H1 (cell line): Measurements from ENCODE around the gene GLDC. TPM values are rescaled to one million over a fixed set of nuclear protein-coding genes. Genes with fewer than 3 reads are reported as not detected.

Experiments
- CHD7 ChIP-seq: fragments of 300-600 bp; sonication (generic); IDR thresholded peaks from 2 replicates; pipeline ENCODE4 v1.7.1; 2012; ENCODE audit warnings: low read length, moderate library complexity, mild to moderate bottlenecking, inconsistent platforms; ENCODE audit not compliant: insufficient replicate concordance
- E2F6 ChIP-seq: IDR thresholded peaks from 2 replicates; pipeline ENCODE4 v1.6.1; 2012; ENCODE audit warnings: inconsistent platforms
- FOSL1 ChIP-seq: IDR thresholded peaks from 2 replicates; pipeline ENCODE4 v1.6.1; 2011; ENCODE audit warnings: mild to moderate bottlenecking, low read depth, low read length, moderate library complexity; ENCODE audit not compliant: insufficient read depth
- GABPA ChIP-seq: IDR thresholded peaks from 2 replicates; pipeline ENCODE4 v1.6.1; 2011; ENCODE audit warnings: mild to moderate bottlenecking, low read length, moderate library complexity, borderline replicate concordance; ENCODE audit not compliant: insufficient read depth
- NANOG ChIP-seq: IDR thresholded peaks from 2 replicates; pipeline ENCODE4 v1.6.1; 2011; ENCODE audit warnings: low read length, low read depth, mild to moderate bottlenecking, inconsistent platforms; ENCODE audit not compliant: insufficient read depth, poor library complexity, severe bottlenecking
- polyA plus RNA-seq, 7 experiments: library from polyadenylated mRNA; depleted of rRNA in 3 of 7; stranded (reverse) in 5 of 7; unstranded in 2 of 7; fragments of >200 nt in 5 of 7; fragments of 200-250 nt in 2 of 7; gene quantifications; 1 replicate in 5 of 7; 2 replicates in 1 of 7; 4 replicates in 1 of 7; pipeline versions ENCODE4 v1.2.1 to v1.2.3, GENCODE V29; 2011 to 2013; ENCODE audit warnings: missing spikeins in 2 of 7, mixed read lengths in 2 of 7
- total RNA-seq: library from RNA; stranded (reverse); fragmentation: NEBNext Ultra II Directional; extraction: Animal tissue kit (Norgen Biotek cat#: 25700); gene quantifications from 2 replicates; pipeline ENCODE4 v1.2.1, GENCODE V29; 2021

Gene GLDC
- total and polyA plus RNA-seq, 2 of the 8 experiments (the other 6 are each of a cell fraction or from before 2014, with no cell fraction given): 48.8 to 101 TPM

DNA sequence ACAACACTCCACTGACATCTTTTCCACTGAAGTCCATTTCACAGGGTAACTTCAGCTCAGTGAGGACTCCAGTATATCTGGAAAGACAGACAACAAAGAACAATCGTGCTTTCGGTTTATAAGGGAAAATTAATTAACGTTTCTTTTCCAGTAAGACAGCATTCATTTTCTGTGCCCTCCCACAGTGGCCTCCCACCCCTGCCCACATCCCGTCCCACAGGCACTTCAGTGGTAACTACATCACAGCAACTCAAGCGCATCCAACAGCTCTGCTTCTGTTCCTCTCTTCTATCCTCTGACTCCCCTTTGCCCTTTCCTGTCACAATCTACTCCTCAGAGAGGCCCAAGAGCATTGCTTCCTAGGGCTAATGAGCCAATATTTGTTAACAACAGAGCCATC lies 40.3 kb downstream of the GLDC start (continued):
- TF ChIP-seq CHD7 (no peak), FOSL1 (no peak), E2F6 (no peak), NANOG (no peak), GABPA (no peak)
- TF ChIP-seq, all 59 proteins: peak for 0
